Stimulated activated CD4-positive, alpha-beta T cell treated with anti-CD3 and anti-CD28 coated beads, Interleukin-12 subunit alpha, Interleukin-12 subunit beta, amount 100 ng/mL, for 48 hours (primary cell): ENCODE measurements around the gene TUT4.

Experiments used
- DNase-seq, 3 donors: peaks; one replicate each; pipeline ENCODE4 v3.0.0-alpha.2; 2020; ENCODE audit warnings: low read depth in 2 of 3, low spot score in 1 of 3

Gene TUT4

DNA sequence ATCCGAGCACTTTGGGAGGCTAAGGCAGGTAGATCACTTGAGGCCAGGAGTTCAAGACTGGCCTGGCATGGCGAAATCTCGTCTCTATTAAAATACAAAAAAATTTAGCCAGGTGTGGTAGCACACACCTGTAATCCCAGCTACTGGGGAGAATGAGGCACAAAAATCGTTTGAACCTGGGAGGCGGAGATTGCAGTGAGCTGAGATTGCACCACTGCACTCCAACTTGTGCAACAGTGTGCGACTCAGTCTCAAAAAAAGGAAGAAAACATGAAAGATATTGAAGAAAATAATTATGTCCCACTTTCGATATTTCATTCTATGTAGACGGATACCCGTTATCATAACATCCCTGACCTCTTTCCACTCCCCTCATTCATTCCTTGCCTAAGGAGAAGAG is 19.2 kb downstream of the TUT4 start:
- DNase-seq: no peak

DNA sequence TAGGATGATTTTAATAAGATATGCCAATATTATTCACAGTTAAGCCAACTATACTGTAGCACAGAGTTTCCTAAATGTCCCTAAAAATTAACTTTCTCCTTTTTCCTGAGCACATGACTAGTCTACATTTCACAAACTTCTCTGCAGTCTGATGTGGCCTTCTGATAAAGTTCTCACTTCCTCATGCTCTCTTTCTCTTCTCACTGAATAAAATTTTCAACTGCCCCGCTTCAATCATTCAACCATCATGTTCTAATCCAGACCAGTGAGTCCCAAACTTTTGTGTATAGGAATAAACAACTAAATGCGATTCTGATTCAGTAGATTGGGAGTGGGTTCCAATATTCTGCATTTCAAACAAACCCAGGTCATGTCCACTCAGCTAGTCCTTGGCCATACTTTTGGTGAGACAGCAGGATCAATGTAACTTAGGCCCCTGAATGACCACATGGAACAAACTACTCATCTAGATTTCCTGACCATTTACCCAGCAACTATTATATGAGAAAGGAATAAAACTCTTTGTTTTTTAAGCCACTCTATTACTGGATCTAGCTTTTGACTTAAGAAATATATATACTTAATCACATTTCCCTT is 20.1 kb downstream of the TUT4 start:
- no peak for DNase-seq

DNA sequence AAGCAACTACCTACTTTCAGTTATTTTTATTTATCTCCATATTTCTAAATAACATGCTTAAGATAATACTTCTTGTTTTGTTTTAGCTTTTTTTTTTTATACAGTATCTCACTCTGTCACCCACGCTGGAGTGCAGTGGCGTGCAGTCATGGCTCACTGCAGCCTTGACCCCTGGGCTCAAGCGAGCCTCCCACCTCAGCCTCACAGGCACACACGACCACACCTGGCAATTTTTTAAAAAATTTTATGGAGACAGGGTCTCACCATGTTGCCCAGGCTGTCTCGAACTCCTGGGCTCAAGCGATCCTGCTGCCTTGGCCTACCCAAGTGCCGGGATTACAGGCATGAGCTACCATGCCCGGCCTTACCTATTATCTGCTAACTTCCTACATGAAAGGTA is 20.6 kb downstream of the TUT4 start:
- no peak for DNase-seq

- no peak for DNase-seq
Measured at GRCh38 chr1:52531249-52531872, 21.5 kb downstream of the TUT4 start.

DNA sequence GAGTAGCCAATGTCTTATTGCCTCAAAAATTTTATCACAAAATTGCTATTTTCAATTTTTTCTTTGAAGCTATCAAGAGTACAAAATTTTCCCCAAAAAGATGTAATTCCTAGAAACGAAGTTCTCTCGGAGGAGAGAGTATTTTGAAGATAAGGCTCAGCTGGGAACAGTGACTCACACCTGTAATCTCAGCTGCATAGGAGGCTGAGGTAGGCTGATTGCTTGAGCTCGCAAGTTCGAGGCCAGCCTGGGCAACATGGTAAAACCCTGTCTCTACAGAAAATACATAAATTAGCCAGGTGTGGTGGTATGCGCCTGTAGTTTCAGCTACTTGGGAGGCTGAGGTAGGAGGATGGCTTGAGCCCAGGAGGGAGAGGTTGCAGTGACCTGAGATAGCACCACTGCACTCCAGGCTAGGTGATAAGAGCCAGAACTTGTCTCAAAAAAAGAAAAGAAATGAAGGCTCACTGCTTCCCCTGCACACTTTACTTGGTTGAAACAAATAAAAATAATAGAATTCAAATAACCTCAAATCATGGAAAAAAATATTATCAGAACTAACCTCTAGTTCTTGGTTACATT is 22.2 kb downstream of the TUT4 start:
- DNase-seq: no peak

- DNase-seq: no peak
Measured at GRCh38 chr1:52523376-52523775, 29.5 kb downstream of the TUT4 start.

DNA sequence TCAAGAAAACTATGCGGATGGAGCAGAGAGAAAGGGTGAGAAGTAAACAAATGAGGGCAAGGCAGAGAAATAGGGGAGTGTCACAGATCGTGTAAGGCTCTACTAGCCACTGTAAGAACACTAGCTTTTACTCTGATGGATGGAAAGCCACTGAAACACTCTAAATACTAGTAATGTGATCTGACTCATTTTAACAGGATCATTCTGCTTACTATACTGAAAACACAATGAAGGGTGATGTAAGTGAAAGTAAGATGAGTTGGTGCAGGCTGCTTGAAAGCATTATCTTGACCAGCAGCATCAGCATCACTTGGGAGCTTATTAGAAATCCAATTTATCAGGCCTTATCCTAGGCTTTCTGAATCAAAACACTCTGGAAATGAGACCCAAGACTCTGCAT is 32.7 kb downstream of the TUT4 start:
- no peak for DNase-seq

DNA sequence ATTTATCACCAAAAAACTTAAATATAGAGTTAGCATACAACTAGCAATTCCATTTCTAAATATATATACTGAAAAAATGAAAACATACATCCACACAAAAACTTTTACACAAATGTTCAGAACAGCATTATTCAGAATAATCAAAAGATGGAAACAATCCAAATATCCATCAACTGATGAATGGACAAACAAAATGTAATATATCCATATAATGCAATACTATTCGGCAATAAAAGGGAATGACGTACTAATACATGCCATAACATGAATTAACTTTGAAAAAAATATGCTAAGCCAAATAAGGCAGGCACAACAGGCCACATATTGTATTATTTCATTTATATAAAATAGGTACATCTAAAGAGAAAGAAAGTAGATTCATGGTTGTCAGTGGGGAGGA is 33.9 kb downstream of the TUT4 start:
- no peak for DNase-seq

DNA sequence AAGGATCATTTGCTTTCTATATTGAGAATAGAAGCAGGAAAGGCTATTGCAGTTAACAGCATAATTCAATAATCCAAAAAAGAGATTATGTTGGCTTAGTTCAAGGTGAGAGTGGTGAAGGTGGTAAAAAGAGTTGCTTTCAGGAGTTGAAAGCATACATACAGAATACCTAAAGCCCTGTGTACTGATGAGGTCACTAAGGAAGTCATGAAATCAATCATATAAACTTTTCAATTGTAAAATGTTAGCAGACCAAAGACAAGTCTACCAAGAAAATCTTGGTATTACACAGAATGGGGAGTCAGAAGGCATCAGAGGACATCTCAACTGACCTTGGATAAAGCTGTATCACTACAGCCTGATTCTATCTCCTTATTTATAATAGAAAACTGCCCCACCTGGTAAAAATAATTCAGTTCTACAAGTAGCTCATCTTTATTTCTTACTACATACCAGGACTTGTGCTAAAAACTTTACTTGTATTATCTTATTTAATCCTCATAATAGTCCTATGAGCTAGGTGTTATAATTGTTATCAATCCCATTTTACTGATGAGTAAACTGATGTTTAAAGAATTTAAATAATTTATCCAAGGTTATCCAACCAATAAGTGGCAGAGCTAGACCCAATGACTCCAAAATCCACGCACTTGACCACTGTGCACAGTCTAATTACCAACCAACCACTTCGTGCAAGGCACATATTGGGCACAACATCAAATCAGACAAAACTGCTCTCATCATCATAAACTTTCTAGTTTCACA is 40.9 kb downstream of the TUT4 start:
- no peak for DNase-seq

- DNase-seq: no peak
Measured at GRCh38 chr1:52511439-52511838, 41.5 kb downstream of the TUT4 start.

- no peak for DNase-seq
Measured at GRCh38 chr1:52506920-52507546, 45.9 kb downstream of the TUT4 start.

- DNase-seq: no peak
Measured at GRCh38 chr1:52506349-52506748, 46.5 kb downstream of the TUT4 start.

DNA sequence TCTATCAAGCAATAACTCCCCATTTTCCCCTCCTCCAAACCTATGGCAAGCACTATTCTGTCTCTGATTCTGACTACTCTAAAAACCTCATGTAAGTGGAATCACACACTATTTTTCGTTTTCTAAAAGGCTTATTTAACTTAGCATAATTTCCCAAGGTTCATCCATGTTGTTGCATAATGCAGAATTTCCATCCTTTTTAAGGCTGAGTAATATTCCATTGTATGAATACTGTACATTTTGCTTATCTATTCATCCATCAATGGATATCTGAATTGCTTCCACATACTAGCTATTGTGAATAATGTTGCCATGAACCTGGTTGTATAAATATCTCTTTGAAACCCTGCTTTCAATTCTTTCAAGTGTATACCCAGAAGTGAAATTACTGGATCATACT is 48.2 kb downstream of the TUT4 start:
- no peak for DNase-seq

GRCh38 chr1:52503706-52504105 is 49.2 kb downstream of the TUT4 start:
- DNase-seq: no peak

GRCh38 chr1:52502789-52503188 is 50.1 kb downstream of the TUT4 start:
- DNase-seq: no peak

- no peak for DNase-seq
Measured at GRCh38 chr1:52487632-52488031, 65.3 kb downstream of the TUT4 start.

DNA sequence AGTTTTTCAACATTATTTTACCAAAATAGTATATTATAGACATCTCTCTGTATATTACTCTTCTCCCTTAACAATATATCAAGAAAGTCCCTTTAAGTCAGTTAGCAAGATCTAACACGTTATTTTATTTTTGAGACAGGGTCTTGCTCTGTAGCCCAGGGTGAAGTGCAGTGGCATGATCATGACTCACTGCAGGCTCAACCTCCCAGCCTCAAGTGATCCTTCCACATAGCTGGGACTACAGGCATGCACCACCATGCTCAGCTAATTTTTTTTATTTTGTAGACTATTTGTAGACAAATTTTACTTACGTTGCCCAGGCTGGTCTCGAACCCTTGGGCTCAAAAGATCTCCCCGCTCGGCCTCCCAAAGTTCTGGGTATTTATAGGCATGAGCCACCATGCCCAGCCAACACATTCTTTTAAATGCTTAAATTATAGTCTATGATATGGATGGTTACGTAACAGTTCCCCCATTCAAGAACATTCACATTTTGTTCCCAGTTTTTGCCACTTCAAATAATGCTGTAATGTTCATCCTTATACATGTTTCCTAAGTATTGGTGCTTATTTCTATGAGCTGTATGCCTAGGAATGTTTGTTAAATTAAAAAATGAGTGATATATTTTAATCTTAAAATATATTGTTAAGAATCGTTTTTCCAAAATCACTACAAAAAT is 70.4 kb downstream of the TUT4 start:
- DNase-seq: no peak

- DNase-seq: no peak
Measured at GRCh38 chr1:52479076-52479475, 73.8 kb downstream of the TUT4 start.

GRCh38 chr1:52477876-52478275 is 75.0 kb downstream of the TUT4 start:
- DNase-seq: no peak

DNA sequence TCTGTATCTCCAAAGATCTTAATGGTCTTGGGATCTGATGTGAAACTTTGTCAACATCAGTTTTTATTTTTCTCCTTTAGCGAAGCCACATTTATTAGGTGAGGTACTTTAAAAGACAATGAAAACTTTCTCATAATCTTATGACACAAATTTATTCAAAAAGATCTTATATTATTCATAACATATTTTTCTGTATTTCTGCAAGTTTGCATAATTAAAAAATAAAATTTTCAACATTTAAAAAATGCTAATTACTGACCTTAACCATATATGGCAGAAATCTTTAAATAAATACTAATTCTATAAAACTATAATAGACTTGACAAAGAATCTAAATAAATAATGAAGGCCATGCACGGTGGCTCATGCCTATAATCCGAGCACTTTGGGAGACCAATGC is 75.9 kb downstream of the TUT4 start:
- DNase-seq: no peak

DNA sequence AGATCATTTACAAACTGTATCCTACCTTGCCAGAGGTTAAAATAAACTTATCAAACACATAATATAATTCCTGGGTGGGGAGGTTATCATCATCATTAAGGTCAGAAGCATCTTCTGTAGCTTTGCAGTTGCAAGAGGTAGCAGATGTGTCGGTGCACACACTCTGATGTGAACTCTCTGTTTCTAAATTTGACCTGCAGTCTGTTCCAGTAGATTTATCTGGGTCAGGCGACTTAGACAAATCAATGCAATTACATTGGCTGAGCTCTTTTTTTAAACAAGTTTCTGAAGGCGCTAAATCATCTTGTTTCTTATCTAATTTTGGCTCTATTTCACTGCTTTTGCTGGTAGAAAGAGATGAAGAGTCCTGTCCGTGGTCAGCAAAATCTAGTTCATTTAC is 78.1 kb downstream of the TUT4 start:
- DNase-seq: no peak
